ENCODE results near the gene CCDC85C. TPM values are rescaled to one million over a fixed set of nuclear protein-coding genes. Genes with fewer than 3 reads are reported as not detected.

Gene CCDC85C
- total and polyA plus RNA-seq, 2 experiments from 2014 or later = 4.5 to 24.9 TPM

DNA sequence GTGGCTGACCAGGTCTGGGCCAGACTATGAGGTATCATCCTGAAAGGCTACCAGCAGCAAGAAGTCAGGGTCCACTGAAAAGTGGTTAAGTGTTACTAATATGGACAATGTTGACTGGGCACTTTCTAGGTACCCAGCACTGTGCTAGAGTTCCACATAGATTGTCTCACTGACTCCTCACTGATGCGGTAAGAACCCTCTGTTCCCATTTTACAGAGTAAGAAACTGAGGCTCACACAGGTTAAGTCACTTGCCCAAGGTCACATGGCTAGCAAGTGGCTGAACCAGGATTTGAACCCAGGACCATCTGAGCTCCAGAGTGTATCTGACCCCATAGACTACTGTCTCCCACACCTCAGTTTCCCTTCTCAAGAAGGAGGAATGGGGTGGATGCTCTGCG, 4.6 kb upstream of the CCDC85C start:
- Mint-ChIP-seq H3K9me3 (no peaks in the 10 kb centered on the region), H3K4me3 (no peak overlapping the region), H3K27me3 (ENCODE audit: insufficient read depth, low read depth, poor library complexity) (peaks cover 13% of the 10 kb centered on the region), H3K4me1 (peaks cover 12% of the 10 kb centered on the region), H3K27ac (no peak overlapping the region), H3K36me3 (ENCODE audit: low read depth) (no peaks in the 10 kb centered on the region)
- Histone ChIP-seq H3K4me1 (ENCODE audit: insufficient read depth) (peaks cover 3% of the 10 kb centered on the region; the same call in 1 of the 2 replicates), H4K20me1 (replicated peaks; ENCODE audit: insufficient read depth) (no peaks in the 10 kb centered on the region), H3K79me2 (replicated peaks; ENCODE audit: insufficient read depth) (no peaks in the 10 kb centered on the region), H3K27ac (ENCODE audit: low read depth) (no peak overlapping the region), H2AFZ (no peak overlapping the region), H3K36me3 (ENCODE audit: insufficient read depth) (no peaks in the 10 kb centered on the region), H3K4me3 (no peak overlapping the region), H3K4me2 (no peak overlapping the region), H3F3A (replicated peaks; ENCODE audit: low read depth) (no peaks in the 10 kb centered on the region), H3K27me3 (ENCODE audit: insufficient read depth) (peaks cover 21% of the 10 kb centered on the region), H3K9me2 (ENCODE audit: insufficient read depth) (no peaks in the 10 kb centered on the region)
- ATAC-seq (no peak), DNase-seq (ENCODE audit: low spot score) (no peak)
- TF ChIP-seq, protein P1, sequence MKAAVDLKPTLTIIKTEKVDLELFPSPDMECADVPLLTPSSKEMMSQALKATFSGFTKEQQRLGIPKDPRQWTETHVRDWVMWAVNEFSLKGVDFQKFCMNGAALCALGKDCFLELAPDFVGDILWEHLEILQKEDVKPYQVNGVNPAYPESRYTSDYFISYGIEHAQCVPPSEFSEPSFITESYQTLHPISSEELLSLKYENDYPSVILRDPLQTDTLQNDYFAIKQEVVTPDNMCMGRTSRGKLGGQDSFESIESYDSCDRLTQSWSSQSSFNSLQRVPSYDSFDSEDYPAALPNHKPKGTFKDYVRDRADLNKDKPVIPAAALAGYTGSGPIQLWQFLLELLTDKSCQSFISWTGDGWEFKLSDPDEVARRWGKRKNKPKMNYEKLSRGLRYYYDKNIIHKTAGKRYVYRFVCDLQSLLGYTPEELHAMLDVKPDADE (IDR thresholded peaks at IDR 0.05) = no peak
- TF ChIP-seq ZNF331 (CRISPR knock-in tag; IDR thresholded peaks at IDR 0.05; ENCODE audit: low read depth) = no peak
- TF ChIP-seq JUNB (IDR thresholded peaks at IDR 0.05; ENCODE audit: unreplicated experiment) = no peak
- TF ChIP-seq STAT1 (IDR thresholded peaks at IDR 0.05; ENCODE audit: unreplicated experiment) = no peak
- no peak for TF ChIP-seq CREB1 (CRISPR knock-in tag; IDR thresholded peaks at IDR 0.05; ENCODE audit: low read depth)
- TF ChIP-seq, protein P2, sequence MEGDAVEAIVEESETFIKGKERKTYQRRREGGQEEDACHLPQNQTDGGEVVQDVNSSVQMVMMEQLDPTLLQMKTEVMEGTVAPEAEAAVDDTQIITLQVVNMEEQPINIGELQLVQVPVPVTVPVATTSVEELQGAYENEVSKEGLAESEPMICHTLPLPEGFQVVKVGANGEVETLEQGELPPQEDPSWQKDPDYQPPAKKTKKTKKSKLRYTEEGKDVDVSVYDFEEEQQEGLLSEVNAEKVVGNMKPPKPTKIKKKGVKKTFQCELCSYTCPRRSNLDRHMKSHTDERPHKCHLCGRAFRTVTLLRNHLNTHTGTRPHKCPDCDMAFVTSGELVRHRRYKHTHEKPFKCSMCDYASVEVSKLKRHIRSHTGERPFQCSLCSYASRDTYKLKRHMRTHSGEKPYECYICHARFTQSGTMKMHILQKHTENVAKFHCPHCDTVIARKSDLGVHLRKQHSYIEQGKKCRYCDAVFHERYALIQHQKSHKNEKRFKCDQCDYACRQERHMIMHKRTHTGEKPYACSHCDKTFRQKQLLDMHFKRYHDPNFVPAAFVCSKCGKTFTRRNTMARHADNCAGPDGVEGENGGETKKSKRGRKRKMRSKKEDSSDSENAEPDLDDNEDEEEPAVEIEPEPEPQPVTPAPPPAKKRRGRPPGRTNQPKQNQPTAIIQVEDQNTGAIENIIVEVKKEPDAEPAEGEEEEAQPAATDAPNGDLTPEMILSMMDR (conservative IDR thresholded peaks at IDR 0.05; ENCODE audit: low read depth in 2 of 2) = no peak
- TF ChIP-seq NANOG (IDR thresholded peaks at IDR 0.05; ENCODE audit: borderline replicate concordance) = no peak
- no peak for TF ChIP-seq POLR2AphosphoS5 (IDR thresholded peaks at IDR 0.05; ENCODE audit: low read depth)
- TF ChIP-seq, protein P3, sequence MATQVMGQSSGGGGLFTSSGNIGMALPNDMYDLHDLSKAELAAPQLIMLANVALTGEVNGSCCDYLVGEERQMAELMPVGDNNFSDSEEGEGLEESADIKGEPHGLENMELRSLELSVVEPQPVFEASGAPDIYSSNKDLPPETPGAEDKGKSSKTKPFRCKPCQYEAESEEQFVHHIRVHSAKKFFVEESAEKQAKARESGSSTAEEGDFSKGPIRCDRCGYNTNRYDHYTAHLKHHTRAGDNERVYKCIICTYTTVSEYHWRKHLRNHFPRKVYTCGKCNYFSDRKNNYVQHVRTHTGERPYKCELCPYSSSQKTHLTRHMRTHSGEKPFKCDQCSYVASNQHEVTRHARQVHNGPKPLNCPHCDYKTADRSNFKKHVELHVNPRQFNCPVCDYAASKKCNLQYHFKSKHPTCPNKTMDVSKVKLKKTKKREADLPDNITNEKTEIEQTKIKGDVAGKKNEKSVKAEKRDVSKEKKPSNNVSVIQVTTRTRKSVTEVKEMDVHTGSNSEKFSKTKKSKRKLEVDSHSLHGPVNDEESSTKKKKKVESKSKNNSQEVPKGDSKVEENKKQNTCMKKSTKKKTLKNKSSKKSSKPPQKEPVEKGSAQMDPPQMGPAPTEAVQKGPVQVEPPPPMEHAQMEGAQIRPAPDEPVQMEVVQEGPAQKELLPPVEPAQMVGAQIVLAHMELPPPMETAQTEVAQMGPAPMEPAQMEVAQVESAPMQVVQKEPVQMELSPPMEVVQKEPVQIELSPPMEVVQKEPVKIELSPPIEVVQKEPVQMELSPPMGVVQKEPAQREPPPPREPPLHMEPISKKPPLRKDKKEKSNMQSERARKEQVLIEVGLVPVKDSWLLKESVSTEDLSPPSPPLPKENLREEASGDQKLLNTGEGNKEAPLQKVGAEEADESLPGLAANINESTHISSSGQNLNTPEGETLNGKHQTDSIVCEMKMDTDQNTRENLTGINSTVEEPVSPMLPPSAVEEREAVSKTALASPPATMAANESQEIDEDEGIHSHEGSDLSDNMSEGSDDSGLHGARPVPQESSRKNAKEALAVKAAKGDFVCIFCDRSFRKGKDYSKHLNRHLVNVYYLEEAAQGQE (IDR thresholded peaks at IDR 0.05; ENCODE audit: unreplicated experiment) = no peak
- no peak for TF ChIP-seq ZNF114 (CRISPR knock-in tag; IDR thresholded peaks at IDR 0.05)
- TF ChIP-seq EZH2phosphoT487 (IDR thresholded peaks at IDR 0.05; ENCODE audit: unreplicated experiment) = no peak
- TF ChIP-seq, protein P4, sequence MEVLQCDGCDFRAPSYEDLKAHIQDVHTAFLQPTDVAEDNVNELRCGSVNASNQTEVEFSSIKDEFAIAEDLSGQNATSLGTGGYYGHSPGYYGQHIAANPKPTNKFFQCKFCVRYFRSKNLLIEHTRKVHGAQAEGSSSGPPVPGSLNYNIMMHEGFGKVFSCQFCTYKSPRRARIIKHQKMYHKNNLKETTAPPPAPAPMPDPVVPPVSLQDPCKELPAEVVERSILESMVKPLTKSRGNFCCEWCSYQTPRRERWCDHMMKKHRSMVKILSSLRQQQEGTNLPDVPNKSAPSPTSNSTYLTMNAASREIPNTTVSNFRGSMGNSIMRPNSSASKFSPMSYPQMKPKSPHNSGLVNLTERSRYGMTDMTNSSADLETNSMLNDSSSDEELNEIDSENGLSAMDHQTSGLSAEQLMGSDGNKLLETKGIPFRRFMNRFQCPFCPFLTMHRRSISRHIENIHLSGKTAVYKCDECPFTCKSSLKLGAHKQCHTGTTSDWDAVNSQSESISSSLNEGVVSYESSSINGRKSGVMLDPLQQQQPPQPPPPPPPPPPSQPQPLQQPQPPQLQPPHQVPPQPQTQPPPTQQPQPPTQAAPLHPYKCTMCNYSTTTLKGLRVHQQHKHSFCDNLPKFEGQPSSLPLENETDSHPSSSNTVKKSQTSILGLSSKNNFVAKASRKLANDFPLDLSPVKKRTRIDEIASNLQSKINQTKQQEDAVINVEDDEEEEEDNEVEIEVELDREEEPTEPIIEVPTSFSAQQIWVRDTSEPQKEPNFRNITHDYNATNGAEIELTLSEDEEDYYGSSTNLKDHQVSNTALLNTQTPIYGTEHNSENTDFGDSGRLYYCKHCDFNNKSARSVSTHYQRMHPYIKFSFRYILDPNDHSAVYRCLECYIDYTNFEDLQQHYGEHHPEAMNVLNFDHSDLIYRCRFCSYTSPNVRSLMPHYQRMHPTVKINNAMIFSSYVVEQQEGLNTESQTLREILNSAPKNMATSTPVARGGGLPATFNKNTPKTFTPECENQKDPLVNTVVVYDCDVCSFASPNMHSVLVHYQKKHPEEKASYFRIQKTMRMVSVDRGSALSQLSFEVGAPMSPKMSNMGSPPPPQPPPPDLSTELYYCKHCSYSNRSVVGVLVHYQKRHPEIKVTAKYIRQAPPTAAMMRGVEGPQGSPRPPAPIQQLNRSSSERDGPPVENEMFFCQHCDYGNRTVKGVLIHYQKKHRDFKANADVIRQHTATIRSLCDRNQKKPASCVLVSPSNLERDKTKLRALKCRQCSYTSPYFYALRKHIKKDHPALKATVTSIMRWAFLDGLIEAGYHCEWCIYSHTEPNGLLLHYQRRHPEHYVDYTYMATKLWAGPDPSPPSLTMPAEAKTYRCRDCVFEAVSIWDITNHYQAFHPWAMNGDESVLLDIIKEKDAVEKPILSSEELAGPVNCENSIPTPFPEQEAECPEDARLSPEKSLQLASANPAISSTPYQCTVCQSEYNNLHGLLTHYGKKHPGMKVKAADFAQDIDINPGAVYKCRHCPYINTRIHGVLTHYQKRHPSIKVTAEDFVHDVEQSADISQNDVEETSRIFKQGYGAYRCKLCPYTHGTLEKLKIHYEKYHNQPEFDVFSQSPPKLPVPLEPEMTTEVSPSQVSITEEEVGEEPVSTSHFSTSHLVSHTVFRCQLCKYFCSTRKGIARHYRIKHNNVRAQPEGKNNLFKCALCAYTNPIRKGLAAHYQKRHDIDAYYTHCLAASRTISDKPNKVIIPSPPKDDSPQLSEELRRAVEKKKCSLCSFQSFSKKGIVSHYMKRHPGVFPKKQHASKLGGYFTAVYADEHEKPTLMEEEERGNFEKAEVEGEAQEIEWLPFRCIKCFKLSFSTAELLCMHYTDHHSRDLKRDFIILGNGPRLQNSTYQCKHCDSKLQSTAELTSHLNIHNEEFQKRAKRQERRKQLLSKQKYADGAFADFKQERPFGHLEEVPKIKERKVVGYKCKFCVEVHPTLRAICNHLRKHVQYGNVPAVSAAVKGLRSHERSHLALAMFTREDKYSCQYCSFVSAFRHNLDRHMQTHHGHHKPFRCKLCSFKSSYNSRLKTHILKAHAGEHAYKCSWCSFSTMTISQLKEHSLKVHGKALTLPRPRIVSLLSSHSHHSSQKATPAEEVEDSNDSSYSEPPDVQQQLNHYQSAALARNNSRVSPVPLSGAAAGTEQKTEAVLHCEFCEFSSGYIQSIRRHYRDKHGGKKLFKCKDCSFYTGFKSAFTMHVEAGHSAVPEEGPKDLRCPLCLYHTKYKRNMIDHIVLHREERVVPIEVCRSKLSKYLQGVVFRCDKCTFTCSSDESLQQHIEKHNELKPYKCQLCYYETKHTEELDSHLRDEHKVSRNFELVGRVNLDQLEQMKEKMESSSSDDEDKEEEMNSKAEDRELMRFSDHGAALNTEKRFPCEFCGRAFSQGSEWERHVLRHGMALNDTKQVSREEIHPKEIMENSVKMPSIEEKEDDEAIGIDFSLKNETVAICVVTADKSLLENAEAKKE (CRISPR knock-in tag; IDR thresholded peaks at IDR 0.05) = no peak
- TF ChIP-seq EZH2 (IDR thresholded peaks at IDR 0.05; ENCODE audit: low read depth, unreplicated experiment) = no peak
